Keratinocyte (primary cell): ENCODE data around the gene CHPF. TPM values are rescaled to one million over a fixed set of nuclear protein-coding genes. Genes with fewer than 3 reads are reported as not detected.

Experiments
- DNase-seq: peaks from one replicate; pipeline ENCODE4 v3.0.0-alpha.2; 2011; ENCODE audit warnings: low read depth, missing footprints, low spot score
- FAIRE-seq: peaks from 2 replicates; lab custom pipeline; 2011; peaks lifted over from hg19 to GRCh38; lab: Jason Lieb, UNC
- H2AFZ ChIP-seq: 2 replicates; pipeline ENCODE4 v1.6.0; 2012; ENCODE audit warnings: low read length, control low read depth, inconsistent platforms; ENCODE audit not compliant: control insufficient read depth
- H3K27ac ChIP-seq: 2 replicates; pipeline ENCODE4 v1.5.1; 2011; ENCODE audit warnings: low read length; ENCODE audit not compliant: control insufficient read depth, insufficient read depth
- H3K27me3 ChIP-seq: 3 replicates; pipeline ENCODE4 v1.6.0; 2011; ENCODE audit warnings: low read length; ENCODE audit not compliant: control insufficient read depth, insufficient read depth; ENCODE audit errors: extremely low read depth
- H3K36me3 ChIP-seq, 2 experiments: 2 replicates in 1 of 2; 3 replicates in 1 of 2; pipeline ENCODE4 v1.5.1; 2011; ENCODE audit warnings: low read length in 2 of 2, mild to moderate bottlenecking in 1 of 2; ENCODE audit not compliant: control insufficient read depth in 2 of 2, insufficient read depth in 2 of 2; ENCODE audit errors: extremely low read depth in 1 of 2
- H3K4me1 ChIP-seq: 3 replicates; pipeline ENCODE4 v1.5.1; 2011; ENCODE audit warnings: low read length; ENCODE audit not compliant: control insufficient read depth, insufficient read depth; ENCODE audit errors: extremely low read depth
- H3K4me2 ChIP-seq: 3 replicates; pipeline ENCODE4 v1.6.0; 2011; ENCODE audit warnings: low read depth, low read length; ENCODE audit not compliant: control insufficient read depth, insufficient read depth; ENCODE audit errors: extremely low read depth
- H3K4me3 ChIP-seq, 3 experiments: fragments of 200-600 bp in 1 of 3; sonication (generic) in 1 of 3; 2 replicates in 2 of 3; 3 replicates in 1 of 3; pipeline ENCODE4 v1.5.1; 2011 to 2016; ENCODE audit warnings: low read length in 3 of 3, mild to moderate bottlenecking in 3 of 3, control low read depth in 2 of 3, inconsistent platforms in 1 of 3, low read depth in 1 of 3, mixed read lengths in 1 of 3, mixed run types in 1 of 3, moderate library complexity in 1 of 3; ENCODE audit not compliant: control insufficient read depth in 2 of 3, insufficient read depth in 2 of 3; ENCODE audit errors: extremely low read depth in 1 of 3
- H3K79me2 ChIP-seq: 2 replicates; pipeline ENCODE4 v1.6.0; 2012; ENCODE audit warnings: low read length; ENCODE audit not compliant: control insufficient read depth, insufficient read depth
- H3K9ac ChIP-seq: 3 replicates; pipeline ENCODE4 v1.6.0; 2011; ENCODE audit warnings: low read length; ENCODE audit not compliant: control insufficient read depth, insufficient read depth; ENCODE audit errors: extremely low read depth
- H3K9me1 ChIP-seq: 3 replicates; pipeline ENCODE4 v1.6.0; 2011; ENCODE audit warnings: low read length; ENCODE audit not compliant: control insufficient read depth, insufficient read depth; ENCODE audit errors: extremely low read depth
- H3K9me3 ChIP-seq: 2 replicates; pipeline ENCODE4 v1.5.1; 2012; ENCODE audit warnings: low read depth, low read length; ENCODE audit not compliant: control insufficient read depth
- H4K20me1 ChIP-seq: 3 replicates; pipeline ENCODE4 v1.6.0; 2011; ENCODE audit warnings: low read length; ENCODE audit not compliant: control insufficient read depth, insufficient read depth; ENCODE audit errors: extremely low read depth
- EZH2 ChIP-seq: IDR thresholded peaks from one replicate; pipeline ENCODE4 v1.6.1; 2012; ENCODE audit warnings: inconsistent platforms, mild to moderate bottlenecking, low read length, moderate library complexity
- dilution Hi-C: fragments of 300-500 bp; cut with MboI; formaldehyde crosslinking; loops from one replicate; pipeline ENCODE4 v1.7.0; 2020; ENCODE audit warnings: low sequenced_read_pairs; ENCODE audit not compliant: extremely low pct_ligation_motif_present
- polyA plus RNA-seq, 5 experiments: library from polyadenylated mRNA; depleted of rRNA in 3 of 5; stranded (reverse) in 3 of 5; stranded (forward) in 1 of 5; unstranded in 1 of 5; fragments of >200 nt; gene quantifications; 1 replicate in 1 of 5; 2 replicates in 3 of 5; 3 replicates in 1 of 5; pipeline versions ENCODE4 v1.2.1 to v1.2.3, GENCODE V29; 2011 to 2012; ENCODE audit warnings: missing spikeins in 2 of 5, low read depth in 1 of 5, low replicate concordance in 1 of 5
- TF ChIP-seq, protein P1 (sequence below), 3 experiments: IDR thresholded peaks in 1 of 3; conservative IDR thresholded peaks in 1 of 3; optimal IDR thresholded peaks in 1 of 3; 2 replicates in 2 of 3; 3 replicates in 1 of 3; pipeline versions ENCODE3 to v1.5.1; 2011; ENCODE audit warnings: low read length in 3 of 3, mild to moderate bottlenecking in 3 of 3, moderate library complexity in 2 of 3, control low read depth in 1 of 3, inconsistent platforms in 1 of 3; ENCODE audit not compliant: insufficient read depth in 2 of 3; ENCODE audit errors: extremely low read depth in 1 of 3

The CHPF gene
- polyA plus RNA-seq, 1 donor (not counting 4 experiments of a cell fraction or from before 2014, with no cell fraction given): 24.4 TPM

DNA sequence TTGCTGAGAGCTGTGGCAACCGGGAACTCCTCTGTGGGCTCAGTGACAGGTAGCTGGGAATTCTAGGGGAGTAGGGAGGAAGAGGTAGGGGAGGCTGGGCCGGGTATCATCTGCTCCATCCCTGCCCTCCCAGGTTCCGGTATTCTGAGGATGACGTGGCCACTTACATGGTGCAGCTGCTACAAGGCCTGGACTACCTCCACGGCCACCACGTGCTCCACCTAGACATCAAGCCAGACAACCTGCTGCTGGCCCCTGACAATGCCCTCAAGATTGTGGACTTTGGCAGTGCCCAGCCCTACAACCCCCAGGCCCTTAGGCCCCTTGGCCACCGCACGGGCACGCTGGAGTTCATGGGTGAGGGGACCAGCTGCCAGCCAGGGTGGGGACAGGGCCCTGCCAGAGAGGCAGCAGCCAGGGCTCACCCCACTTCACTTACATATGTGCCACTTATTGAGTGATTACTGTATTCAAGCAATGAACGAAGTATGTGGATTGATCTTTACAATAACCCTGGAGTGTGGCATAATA, 52.9 kb downstream of the CHPF start:
- H3K36me3 ChIP-seq: peaks cover 0 to 3% of the 10 kb centered on the region in 2 experiments
- H2AFZ ChIP-seq: no peak overlapping the region
- no peak overlapping the region for H3K4me3 ChIP-seq
- H4K20me1 ChIP-seq: peaks cover 3% of the 10 kb centered on the region
- H3K9me3 ChIP-seq: no peaks in the 10 kb centered on the region
- H3K9me1 ChIP-seq: no peaks in the 10 kb centered on the region
- TF ChIP-seq, protein P1, sequence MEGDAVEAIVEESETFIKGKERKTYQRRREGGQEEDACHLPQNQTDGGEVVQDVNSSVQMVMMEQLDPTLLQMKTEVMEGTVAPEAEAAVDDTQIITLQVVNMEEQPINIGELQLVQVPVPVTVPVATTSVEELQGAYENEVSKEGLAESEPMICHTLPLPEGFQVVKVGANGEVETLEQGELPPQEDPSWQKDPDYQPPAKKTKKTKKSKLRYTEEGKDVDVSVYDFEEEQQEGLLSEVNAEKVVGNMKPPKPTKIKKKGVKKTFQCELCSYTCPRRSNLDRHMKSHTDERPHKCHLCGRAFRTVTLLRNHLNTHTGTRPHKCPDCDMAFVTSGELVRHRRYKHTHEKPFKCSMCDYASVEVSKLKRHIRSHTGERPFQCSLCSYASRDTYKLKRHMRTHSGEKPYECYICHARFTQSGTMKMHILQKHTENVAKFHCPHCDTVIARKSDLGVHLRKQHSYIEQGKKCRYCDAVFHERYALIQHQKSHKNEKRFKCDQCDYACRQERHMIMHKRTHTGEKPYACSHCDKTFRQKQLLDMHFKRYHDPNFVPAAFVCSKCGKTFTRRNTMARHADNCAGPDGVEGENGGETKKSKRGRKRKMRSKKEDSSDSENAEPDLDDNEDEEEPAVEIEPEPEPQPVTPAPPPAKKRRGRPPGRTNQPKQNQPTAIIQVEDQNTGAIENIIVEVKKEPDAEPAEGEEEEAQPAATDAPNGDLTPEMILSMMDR (optimal IDR thresholded peaks at IDR 0.05 in 1 of 3, IDR thresholded peaks at IDR 0.05 in 1 of 3, conservative IDR thresholded peaks at IDR 0.05 in 1 of 3; ENCODE audit: extremely low read depth in 1 of 3, insufficient read depth in 2 of 3, low read length in 3 of 3): no peak
- no peak overlapping the region for H3K9ac ChIP-seq
- no peak overlapping the region for H3K27ac ChIP-seq
- peaks cover 34% of the 10 kb centered on the region for H3K27me3 ChIP-seq
- H3K79me2 ChIP-seq: no peaks in the 10 kb centered on the region
- DNase-seq: no peak
- dilution Hi-C loops: no loop called here
- no peak overlapping the region for H3K4me2 ChIP-seq
- H3K4me1 ChIP-seq: no peaks in the 10 kb centered on the region
- no peak for FAIRE-seq

DNA sequence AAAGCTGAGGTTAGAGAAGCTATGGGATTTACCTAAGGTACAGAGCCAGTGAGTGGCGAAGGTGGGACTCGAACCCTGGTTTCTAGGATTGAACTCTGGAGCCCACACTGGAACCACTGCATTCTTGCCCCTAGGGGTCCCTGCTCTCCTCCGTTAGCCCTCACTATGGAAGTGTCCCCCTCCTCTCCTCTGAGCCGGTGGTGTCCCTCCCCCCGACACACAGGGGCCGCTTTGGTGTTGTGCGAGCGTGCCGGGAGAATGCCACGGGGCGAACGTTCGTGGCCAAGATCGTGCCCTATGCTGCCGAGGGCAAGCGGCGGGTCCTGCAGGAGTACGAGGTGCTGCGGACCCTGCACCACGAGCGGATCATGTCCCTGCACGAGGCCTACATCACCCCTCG, 53.4 kb downstream of the CHPF start:
- Histone ChIP-seq H4K20me1 (peaks cover 3% of the 10 kb centered on the region), H3K4me1 (no peaks in the 10 kb centered on the region), H3K9me3 (no peaks in the 10 kb centered on the region), H3K27ac (no peak overlapping the region), H3K4me2 (no peak overlapping the region), H2AFZ (no peak overlapping the region), H3K9me1 (no peaks in the 10 kb centered on the region), H3K79me2 (no peaks in the 10 kb centered on the region), H3K4me3 (no peak overlapping the region), H3K36me3 (peaks cover 0 to 3% of the 10 kb centered on the region in 2 experiments), H3K27me3 (peaks cover 34% of the 10 kb centered on the region), H3K9ac (no peak overlapping the region)
- no peak for DNase-seq
- no peak for FAIRE-seq
- dilution Hi-C loops: no loop called here
- TF ChIP-seq, protein P1 (optimal IDR thresholded peaks at IDR 0.05 in 1 of 3, IDR thresholded peaks at IDR 0.05 in 1 of 3, conservative IDR thresholded peaks at IDR 0.05 in 1 of 3; ENCODE audit: extremely low read depth in 1 of 3, insufficient read depth in 2 of 3, low read length in 3 of 3): no peak
- TF ChIP-seq EZH2: no peak
